GM12878 (cell line): ENCODE results near the gene PANK1. TPM values are rescaled to one million over a fixed set of nuclear protein-coding genes. Genes with fewer than 3 reads are reported as not detected.

ENCODE experiments used
- ATAC-seq: fragments of 200-7000 bp; cut with Tn5 transposase; 3 replicates; pipeline ENCODE4 v1.9.1; 2020; ENCODE audit warnings: mild to moderate bottlenecking, moderate library complexity
- BruUV-seq: library from RNA; stranded (reverse); fragments of 400-500 nt; replicated peaks from 2 replicates; lab custom pipeline; 2021; lab: Mats Ljungman, UMichigan
- CTCF ChIA-PET: fragments of 300-600 bp; sonication (Branson Sonifier 250); formaldehyde crosslinking; extraction: SDS; loops from one replicate; lab custom pipeline; 2021; ENCODE audit warnings: inconsistent platforms; lab: Yijun Ruan, JAX
- POLR2A ChIA-PET: fragments of 350-600 bp; formaldehyde crosslinking; extraction: SDS; loops from one replicate; lab custom pipeline; 2021; ENCODE audit warnings: inconsistent platforms; lab: Charles Lee
- RAD21 ChIA-PET: fragments of 300-600 bp; sonication (Branson Sonifier 250); formaldehyde crosslinking; loops from one replicate; lab custom pipeline; 2023; ENCODE audit warnings: antibody characterized with exemption; ENCODE audit not compliant: unreplicated experiment; lab: Charles Lee
- SMC1A ChIA-PET: fragments of 300-600 bp; sonication (Branson Sonifier 250); formaldehyde crosslinking; loops from one replicate; lab custom pipeline; 2023; ENCODE audit not compliant: unreplicated experiment, uncharacterized antibody; lab: Charles Lee
- DNase-seq: peaks from one replicate; pipeline ENCODE4 v3.0.0-alpha.2; 2011; ENCODE audit warnings: low read depth, low spot score
- FAIRE-seq: peaks from 3 replicates; lab custom pipeline; 2011; peaks lifted over from hg19 to GRCh38; lab: Jason Lieb, UNC
- H2AFZ ChIP-seq: 2 replicates; pipeline ENCODE4 v1.6.0; 2011; ENCODE audit warnings: low read depth, low read length, control low read depth; ENCODE audit not compliant: control insufficient read depth
- H3K27ac ChIP-seq: 2 replicates; pipeline ENCODE4 v1.5.1; 2011; ENCODE audit warnings: control low read depth; ENCODE audit not compliant: control insufficient read depth, insufficient read depth
- H3K27me3 ChIP-seq, 2 experiments: replicated peaks in 1 of 2; 2 replicates each; pipeline versions ENCODE4 v1.6.0 to v1.6.1; 2011; ENCODE audit warnings: low read length in 1 of 2; ENCODE audit not compliant: control insufficient read depth in 2 of 2, insufficient read depth in 2 of 2
- H3K36me3 ChIP-seq, 2 experiments: 2 replicates each; pipeline ENCODE4 v1.5.1; 2011; ENCODE audit warnings: low read length in 1 of 2; ENCODE audit not compliant: control insufficient read depth in 2 of 2, insufficient read depth in 2 of 2
- H3K4me1 ChIP-seq: 2 replicates; pipeline ENCODE4 v1.6.1; 2011; ENCODE audit warnings: mild to moderate bottlenecking, low read length, moderate library complexity, mixed read lengths; ENCODE audit not compliant: control insufficient read depth, insufficient read depth
- H3K4me2 ChIP-seq: 2 replicates; pipeline ENCODE4 v1.6.0; 2011; ENCODE audit warnings: control low read depth; ENCODE audit not compliant: control insufficient read depth, insufficient read depth
- H3K4me3 ChIP-seq: fragments of 200-600 bp; sonication (generic); 2 replicates; pipeline ENCODE4 v1.5.1; 2016
- H3K79me2 ChIP-seq: 2 replicates; pipeline ENCODE4 v1.6.0; 2011; ENCODE audit warnings: low read length; ENCODE audit not compliant: control insufficient read depth, insufficient read depth
- H3K9ac ChIP-seq: 2 replicates; pipeline ENCODE4 v1.8.0; 2011; ENCODE audit warnings: low read length, control low read depth, mixed read lengths; ENCODE audit not compliant: control insufficient read depth, insufficient read depth
- H3K9me3 ChIP-seq: replicated peaks from 3 replicates; pipeline ENCODE4 v1.5.1; 2011; ENCODE audit warnings: mild to moderate bottlenecking, low read length; ENCODE audit not compliant: control insufficient read depth, insufficient read depth
- H4K20me1 ChIP-seq: 2 replicates; pipeline ENCODE4 v1.6.0; 2011; ENCODE audit not compliant: control insufficient read depth, insufficient read depth
- CHD2 ChIP-seq: IDR thresholded peaks from 2 replicates; pipeline ENCODE4 v1.6.1; 2011; ENCODE audit warnings: low read depth, low read length, improper control_type of control experiment, borderline replicate concordance
- MXI1 ChIP-seq: fragments of 150-350 bp; IDR thresholded peaks from 2 replicates; pipeline ENCODE4 v1.6.1; 2011; ENCODE audit warnings: low read depth, mild to moderate bottlenecking, inconsistent platforms, low read length, improper control_type of control experiment
- SMARCA5 ChIP-seq: fragments of 450-650 bp; IDR thresholded peaks from 2 replicates; pipeline ENCODE4 v1.6.1; 2017; ENCODE audit warnings: mild to moderate bottlenecking
- WGBS: methylation state at CpG from one replicate; pipeline ENCODE4 v1.1.6; 2016; ENCODE audit warnings: low lambda C conversion rate; ENCODE audit not compliant: insufficient replicate concordance, insufficient coverage; ENCODE audit errors: missing lambda C conversion rate; 5-methylcytosine and 5-hydroxymethylcytosine counted together
- in situ Hi-C: fragments of 300-500 bp; cut with MboI; formaldehyde crosslinking; loops from 9 replicates; pipeline ENCODE4 v1.14.3; 2018; ENCODE audit warnings: mixed read lengths
- intact Hi-C: fragments of 100-400 bp; cut with micrococcal nuclease; formaldehyde crosslinking; loops from one replicate; pipeline ENCODE4 v1.14.2; 2022; ENCODE audit not compliant: unreplicated experiment
- polyA plus RNA-seq, 11 experiments: library from polyadenylated mRNA; depleted of rRNA in 4 of 11; unstranded in 6 of 11; stranded (reverse) in 5 of 11; fragments of >200 nt; fragmentation: Nextera tagmentation in 4 of 11; fragmentation: Illumina TruSeq in 1 of 11; extraction: Ambion mirVana in 4 of 11; extraction: Trizol in 1 of 11; gene quantifications; 1 replicate in 1 of 11; 2 replicates in 10 of 11; pipeline versions ENCODE4 v1.2.1 to v1.2.3, GENCODE V29; 2011 to 2016; ENCODE audit warnings: inconsistent platforms in 2 of 11, missing spikeins in 2 of 11, low read depth in 1 of 11
- total RNA-seq, 4 experiments: library from RNA; depleted of rRNA in 3 of 4; stranded (reverse); fragments of >200 nt in 3 of 4; fragmentation: Illumina TruSeq in 1 of 4; extraction: Trizol in 1 of 4; gene quantifications; 2 replicates each; pipeline versions ENCODE4 v1.2.1 to v1.2.3, GENCODE V29; 2013 to 2021
- TF ChIP-seq, protein P1 (sequence below): fragments of 450-650 bp; IDR thresholded peaks from 2 replicates; pipeline ENCODE4 v1.6.1; 2017; ENCODE audit warnings: mild to moderate bottlenecking, moderate library complexity

PANK1 gene
- total and polyA plus RNA-seq, 10 of the 15 experiments (the other 5 are each of a cell fraction or from before 2014, with no cell fraction given) = 1.9 to 10.6 (median 5.8) TPM

DNA sequence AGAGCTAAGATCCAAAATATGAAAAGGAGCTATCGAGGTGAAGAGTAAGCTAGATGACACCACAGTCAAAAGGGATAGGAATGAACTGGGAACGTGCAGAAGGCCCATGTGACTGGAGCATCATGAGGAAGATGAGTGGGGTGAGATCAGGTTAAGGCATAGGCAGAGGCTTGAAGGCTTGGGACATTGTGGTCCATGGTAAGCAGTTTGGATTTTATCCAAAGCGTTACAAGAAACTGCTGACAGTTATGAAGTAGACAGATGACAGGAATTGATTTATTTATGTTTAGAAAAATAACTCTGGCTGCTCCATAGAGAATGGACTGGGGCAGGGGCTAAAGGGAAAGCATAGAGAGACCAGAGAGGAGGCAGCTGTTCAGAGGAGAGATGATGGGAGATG, 18.1 kb upstream of the PANK1 start:
- ChIA-PET CTCF (interaction anchor here (0.8 to 3.5 kb wide), 4 partner anchors 9 to 53 kb away, joined by 3 to 13 read pairs (median 6); no protein-coding TSS in a partner anchor), SMC1A (interaction anchor here (1.0 to 1.1 kb wide), 2 partner anchors 30 to 75 kb away, joined by 3 read pairs; no protein-coding TSS in a partner anchor), RAD21 (interaction anchor here (1.0 to 1.3 kb wide), 2 partner anchors 10 to 14 kb away, joined by 3 to 4 read pairs; no protein-coding TSS in a partner anchor), POLR2A (interaction anchor here (1.0 to 1.5 kb wide), 2 partner anchors 13 to 19 kb away, joined by 3 to 4 read pairs; no protein-coding TSS in a partner anchor)
- Histone ChIP-seq H3K79me2 (no peaks in the 10 kb centered on the region), H3K27me3 (no peaks in the 10 kb centered on the region), H4K20me1 (no peaks in the 10 kb centered on the region), H3K9me3 (no peaks in the 10 kb centered on the region; the same call in 2 of the 3 replicates), H3K4me2 (no peak overlapping the region), H3K4me1 (peaks cover 7% of the 10 kb centered on the region), H3K36me3 (no peaks in the 10 kb centered on the region), H3K27ac (no peak overlapping the region), H3K4me3 (no peak overlapping the region), H2AFZ (no peak overlapping the region)
- WGBS = 85% methylated on average over 3 of the region's 3 CpGs
- no peak for FAIRE-seq
- no peak for ATAC-seq
- intact Hi-C loops (no loop called here), in situ Hi-C loops (no loop called here)
- no peak for DNase-seq
- no TSS peak for BruUV-seq
- TF ChIP-seq MXI1 (no peak), SMARCA5 (no peak), CHD2 (no peak)
- TF ChIP-seq, protein P1, sequence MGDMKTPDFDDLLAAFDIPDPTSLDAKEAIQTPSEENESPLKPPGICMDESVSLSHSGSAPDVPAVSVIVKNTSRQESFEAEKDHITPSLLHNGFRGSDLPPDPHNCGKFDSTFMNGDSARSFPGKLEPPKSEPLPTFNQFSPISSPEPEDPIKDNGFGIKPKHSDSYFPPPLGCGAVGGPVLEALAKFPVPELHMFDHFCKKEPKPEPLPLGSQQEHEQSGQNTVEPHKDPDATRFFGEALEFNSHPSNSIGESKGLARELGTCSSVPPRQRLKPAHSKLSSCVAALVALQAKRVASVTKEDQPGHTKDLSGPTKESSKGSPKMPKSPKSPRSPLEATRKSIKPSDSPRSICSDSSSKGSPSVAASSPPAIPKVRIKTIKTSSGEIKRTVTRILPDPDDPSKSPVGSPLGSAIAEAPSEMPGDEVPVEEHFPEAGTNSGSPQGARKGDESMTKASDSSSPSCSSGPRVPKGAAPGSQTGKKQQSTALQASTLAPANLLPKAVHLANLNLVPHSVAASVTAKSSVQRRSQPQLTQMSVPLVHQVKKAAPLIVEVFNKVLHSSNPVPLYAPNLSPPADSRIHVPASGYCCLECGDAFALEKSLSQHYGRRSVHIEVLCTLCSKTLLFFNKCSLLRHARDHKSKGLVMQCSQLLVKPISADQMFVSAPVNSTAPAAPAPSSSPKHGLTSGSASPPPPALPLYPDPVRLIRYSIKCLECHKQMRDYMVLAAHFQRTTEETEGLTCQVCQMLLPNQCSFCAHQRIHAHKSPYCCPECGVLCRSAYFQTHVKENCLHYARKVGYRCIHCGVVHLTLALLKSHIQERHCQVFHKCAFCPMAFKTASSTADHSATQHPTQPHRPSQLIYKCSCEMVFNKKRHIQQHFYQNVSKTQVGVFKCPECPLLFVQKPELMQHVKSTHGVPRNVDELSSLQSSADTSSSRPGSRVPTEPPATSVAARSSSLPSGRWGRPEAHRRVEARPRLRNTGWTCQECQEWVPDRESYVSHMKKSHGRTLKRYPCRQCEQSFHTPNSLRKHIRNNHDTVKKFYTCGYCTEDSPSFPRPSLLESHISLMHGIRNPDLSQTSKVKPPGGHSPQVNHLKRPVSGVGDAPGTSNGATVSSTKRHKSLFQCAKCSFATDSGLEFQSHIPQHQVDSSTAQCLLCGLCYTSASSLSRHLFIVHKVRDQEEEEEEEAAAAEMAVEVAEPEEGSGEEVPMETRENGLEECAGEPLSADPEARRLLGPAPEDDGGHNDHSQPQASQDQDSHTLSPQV = no peak
- TF ChIP-seq, all 136 proteins: peak for 0
- H3K9ac ChIP-seq = no peak overlapping the region
